NCI-H2227 treated with DMSO at 0.1 percent for 48 hours (cell line): Measurements from ENCODE around the gene STAT5B.
"Not testable (repeated sequence)": the region's sequence is repeated elsewhere in the genome, so short reads cannot be mapped to it uniquely, and the experiment has no call there.

Source experiments
- DNase-seq: peaks from one replicate; lab custom pipeline; 2025; lab: John Stamatoyannopoulos, UW

STAT5B gene

GRCh38 chr17:42305543-42306384 is 29.6 kb upstream of the STAT5B start:
- no peak for DNase-seq

GRCh38 chr17:42305031-42305330 is 28.8 kb upstream of the STAT5B start:
- DNase-seq = not testable (repeated sequence)

- no peak for DNase-seq
Observed at GRCh38 chr17:42304187-42305030, 28.2 kb upstream of the STAT5B start.

GRCh38 chr17:42303694-42304093 is 27.5 kb upstream of the STAT5B start:
- DNase-seq = no peak

- no peak for DNase-seq
Observed at GRCh38 chr17:42301022-42301421, 24.8 kb upstream of the STAT5B start.

GRCh38 chr17:42299913-42300312 is 23.7 kb upstream of the STAT5B start:
- DNase-seq = not testable (repeated sequence)

- not testable (repeated sequence) for DNase-seq
Observed at GRCh38 chr17:42299361-42299760, 23.2 kb upstream of the STAT5B start.

- not testable (repeated sequence) for DNase-seq
Observed at GRCh38 chr17:42297775-42298174, 21.6 kb upstream of the STAT5B start.

- no peak for DNase-seq
Observed at GRCh38 chr17:42296012-42296411, 19.8 kb upstream of the STAT5B start.

- DNase-seq = no peak
Observed at GRCh38 chr17:42294469-42295398, 18.5 kb upstream of the STAT5B start.

- no peak for DNase-seq
Observed at GRCh38 chr17:42291129-42291528, 14.9 kb upstream of the STAT5B start.

GRCh38 chr17:42290577-42290976 is 14.4 kb upstream of the STAT5B start:
- no peak for DNase-seq

GRCh38 chr17:42289611-42290181 is 13.5 kb upstream of the STAT5B start:
- no peak for DNase-seq

GRCh38 chr17:42288803-42289610 is 12.8 kb upstream of the STAT5B start:
- no peak for DNase-seq

GRCh38 chr17:42287977-42288802 is 12.0 kb upstream of the STAT5B start, which contains the start of gene STAT5A:
TSS of gene STAT5A (plus strand) at chr17:42288498. CDS start at chr17:42289412, 914 bp downstream.
- DNase-seq = peak; percentile 45

- no peak for DNase-seq
Observed at GRCh38 chr17:42287305-42287976, 11.2 kb upstream of the STAT5B start.

- no peak for DNase-seq
Observed at GRCh38 chr17:42286411-42287221, 10.4 kb upstream of the STAT5B start.

GRCh38 chr17:42285346-42286050 is 9.3 kb upstream of the STAT5B start:
- DNase-seq = no peak
